Fibroblast of peridontal ligament (primary cell): Measurements from ENCODE around the gene TSPO2.

Source experiments
- DNase-seq: peaks from one replicate; pipeline ENCODE4 v3.0.0-alpha.2; 2010; ENCODE audit errors: extremely low read depth

Gene TSPO2

DNA sequence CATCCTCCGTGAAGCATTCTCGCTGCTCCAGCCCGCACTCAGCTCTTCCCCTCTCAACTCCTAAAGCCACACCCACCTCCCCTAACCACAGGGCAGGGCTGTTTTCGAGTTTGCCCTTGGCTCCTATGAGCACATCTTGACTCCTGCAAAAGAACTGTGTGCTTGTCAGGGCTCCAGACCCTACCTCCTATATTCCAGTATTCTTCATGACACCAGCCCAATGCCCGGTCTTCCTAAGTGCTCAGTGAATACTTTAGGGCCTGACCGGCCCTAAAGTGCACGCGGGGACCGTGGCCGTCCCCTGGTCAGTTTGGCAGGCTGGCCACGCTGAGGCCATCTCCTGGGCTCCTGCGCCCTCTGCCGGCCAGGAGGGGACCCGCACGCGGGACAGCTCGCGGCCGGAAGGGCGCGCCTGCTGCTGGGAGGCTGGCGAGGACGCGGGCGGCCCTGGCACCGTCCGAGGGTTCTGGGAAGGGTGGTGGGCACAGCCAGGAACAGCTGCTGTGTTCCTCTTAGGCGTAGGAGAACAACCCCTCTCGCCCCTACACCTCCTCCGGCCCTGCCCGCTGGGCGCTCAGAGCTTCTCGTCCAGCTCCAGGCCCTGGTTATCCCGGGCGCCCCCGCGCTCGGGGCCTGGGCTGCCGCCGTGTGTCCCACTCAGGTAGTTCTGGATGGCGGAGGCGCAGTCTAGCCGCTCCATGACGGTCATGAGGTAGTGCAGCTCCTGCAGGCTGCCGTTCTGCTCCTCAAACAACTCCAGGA lies 14.3 kb upstream of the TSPO2 start:
- DNase-seq: peak; percentile 69

DNA sequence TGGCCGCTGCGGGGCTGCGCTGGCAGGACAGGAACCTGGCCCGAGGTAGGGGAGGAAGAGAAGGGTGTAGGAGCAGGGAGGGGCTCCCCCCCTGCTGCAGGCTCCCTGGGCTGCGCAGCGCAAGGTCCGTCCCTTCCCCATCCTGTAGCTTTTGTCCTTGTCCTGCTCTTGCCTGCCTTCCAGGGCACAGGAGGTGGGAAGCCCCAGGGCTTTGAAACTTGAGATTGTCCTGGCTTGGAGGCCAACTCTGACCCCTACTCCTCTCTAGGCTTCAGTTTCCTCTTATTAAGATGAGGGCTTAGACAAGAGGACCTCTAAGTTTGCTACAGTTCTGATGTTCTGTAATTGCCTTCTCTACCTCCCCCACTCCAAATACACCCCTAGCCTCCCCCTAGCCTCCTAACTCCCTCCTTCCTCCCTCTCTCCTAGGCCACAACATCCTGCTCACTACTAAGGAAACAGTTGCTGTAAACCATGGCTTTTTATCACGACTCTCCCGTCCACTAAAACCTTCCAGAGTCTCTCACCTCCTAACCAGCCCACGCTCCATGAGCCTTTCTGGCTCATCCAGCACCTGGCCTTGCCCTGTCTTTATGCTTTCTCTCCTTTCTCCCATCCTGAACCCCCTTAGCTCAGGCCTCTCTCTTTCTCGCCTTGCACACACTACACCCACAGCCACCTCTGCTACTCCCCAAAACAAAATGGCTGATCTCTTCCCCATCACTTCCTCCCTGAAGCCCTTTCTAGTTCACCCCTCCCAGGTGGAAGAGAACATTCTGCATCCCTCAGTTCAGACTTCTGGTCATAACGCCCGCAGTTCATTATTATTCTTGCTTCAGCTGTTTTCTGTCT lies 13.5 kb upstream of the TSPO2 start:
- DNase-seq: peak; percentile 6

- DNase-seq: no peak
These were observed 9.4 kb upstream of the TSPO2 start for GRCh38 chr6:41032830-41033229.

DNA sequence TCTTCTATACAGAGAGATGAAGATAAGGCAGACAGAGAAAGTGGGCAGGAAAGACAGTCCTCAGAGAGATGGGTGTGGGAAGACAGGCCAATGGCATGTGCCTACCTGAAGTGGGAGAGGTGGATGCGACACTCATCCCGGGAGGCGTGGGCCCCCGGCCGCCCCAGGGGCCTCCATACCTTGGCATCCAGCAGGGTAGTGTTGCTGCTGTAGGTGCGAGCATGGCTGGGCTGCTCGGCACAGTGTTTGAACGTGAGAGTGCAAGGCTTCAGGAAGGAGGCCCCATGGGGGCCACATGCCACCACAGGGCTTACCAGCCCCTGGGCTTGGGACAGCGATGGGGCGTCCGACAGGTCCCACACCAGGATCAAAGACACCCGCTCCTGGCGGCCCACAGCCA lies 8.5 kb upstream of the TSPO2 start:
- DNase-seq: no peak

DNA sequence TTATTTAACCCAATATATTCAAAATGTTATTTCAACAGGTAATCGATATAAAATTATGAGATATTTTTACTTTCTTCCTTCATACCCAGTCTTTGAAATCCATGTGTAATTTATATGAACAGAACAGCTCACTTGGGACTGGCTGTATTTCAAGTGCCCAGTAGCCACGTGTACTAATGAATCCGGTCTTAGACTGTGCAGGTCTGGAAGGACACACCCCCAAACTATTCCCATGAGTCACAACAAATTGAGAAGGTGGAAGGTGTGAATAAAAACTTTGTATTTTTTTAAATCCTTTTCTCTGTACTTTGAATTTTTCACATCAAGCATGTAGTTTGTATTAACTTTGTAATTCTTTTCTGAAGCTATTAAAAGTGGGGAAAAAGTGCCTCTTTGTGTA lies 6.1 kb upstream of the TSPO2 start:
- DNase-seq: no peak

GRCh38 chr6:41036601-41037000 lies 5.7 kb upstream of the TSPO2 start:
- DNase-seq: no peak

DNA sequence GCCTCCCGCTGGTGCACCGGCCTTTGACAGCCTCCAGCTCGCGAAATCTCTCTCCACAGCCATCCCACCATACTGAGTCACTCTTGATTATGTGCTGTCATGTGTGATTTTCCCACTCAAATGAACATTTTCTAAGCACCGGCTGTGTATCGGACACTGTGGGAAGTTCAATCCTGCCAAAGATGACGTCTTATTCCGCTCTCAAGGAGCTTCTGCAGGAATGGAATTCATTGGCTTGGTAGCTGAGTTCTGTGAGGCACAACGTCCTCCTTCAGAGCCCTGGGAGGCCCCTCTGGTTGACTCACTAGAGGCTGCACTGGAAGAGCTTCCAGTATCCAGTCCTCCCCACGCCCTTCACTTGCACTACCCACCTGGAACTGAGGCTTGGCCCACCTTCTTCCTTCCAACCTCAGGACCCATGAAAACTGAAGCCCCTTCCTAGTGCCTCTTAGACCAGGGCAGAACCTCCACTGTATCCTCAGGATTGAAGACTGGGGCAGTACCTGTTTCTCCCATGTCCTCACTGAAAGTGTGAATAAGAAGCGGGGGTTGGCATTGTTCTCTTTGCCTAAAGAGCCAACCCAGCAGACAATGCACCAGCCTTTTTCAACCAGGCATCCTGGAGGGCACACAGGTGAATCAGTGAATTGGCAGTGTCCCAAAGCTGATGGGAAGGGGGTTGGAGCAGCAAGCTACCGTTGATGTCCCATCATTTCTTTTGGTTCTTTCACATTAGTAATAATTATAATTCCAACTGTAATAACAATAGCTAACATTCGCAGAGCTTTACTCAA lies 5.0 kb upstream of the TSPO2 start:
- DNase-seq: no peak

GRCh38 chr6:41038205-41038604 lies 4.1 kb upstream of the TSPO2 start:
- no peak for DNase-seq

DNA sequence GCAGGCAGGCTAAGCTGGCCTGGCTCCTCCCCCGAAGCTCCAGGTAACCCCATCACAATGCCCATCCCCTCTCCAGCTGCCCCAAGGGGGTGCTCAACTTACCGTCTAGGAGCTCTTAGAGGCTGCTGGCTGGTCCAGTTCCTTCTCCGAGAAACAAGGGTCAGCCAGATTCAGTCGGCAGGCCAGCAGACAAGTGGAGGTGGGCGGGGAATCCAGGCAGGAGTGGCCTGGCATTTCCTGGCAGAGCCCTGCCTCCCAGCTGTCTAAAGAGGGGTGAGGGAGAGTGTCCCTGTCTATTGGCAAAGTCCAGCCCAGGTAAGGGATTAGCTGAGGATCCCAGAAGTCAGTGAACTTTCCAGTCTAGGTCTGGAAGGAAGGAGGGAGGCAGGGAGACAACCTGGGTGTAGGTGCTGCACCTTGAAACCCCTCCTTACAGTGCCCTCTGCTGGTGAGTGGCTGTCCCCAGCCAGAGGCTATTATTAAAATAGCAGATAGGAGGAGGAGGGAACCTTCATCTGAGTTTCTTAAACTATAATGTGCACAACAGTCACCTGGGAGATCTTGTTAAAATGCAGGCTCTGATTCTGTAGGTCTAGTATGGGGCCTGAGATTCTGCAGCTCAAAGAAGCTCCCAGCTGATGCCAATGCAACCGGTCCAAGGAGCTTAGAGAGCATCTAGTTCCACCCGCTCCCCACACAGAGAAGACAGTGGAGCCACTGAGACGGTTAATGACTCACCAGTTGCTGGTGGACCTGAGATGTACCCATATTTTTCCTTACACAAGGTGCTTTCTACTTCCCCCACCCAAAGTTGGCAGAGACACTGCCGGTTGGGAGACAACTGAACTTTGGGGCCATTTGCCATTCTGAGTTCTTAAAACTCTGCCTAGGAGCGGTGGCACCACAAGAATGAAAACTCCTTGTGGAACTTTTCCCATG lies 2.9 kb upstream of the TSPO2 start, which contains the start of gene UNC5CL:
TSS of gene UNC5CL (minus strand) at position 162 of the 939 bp plus-strand sequence. CDS start 4,147 bp downstream, outside the sequence.
- no peak for DNase-seq

DNA sequence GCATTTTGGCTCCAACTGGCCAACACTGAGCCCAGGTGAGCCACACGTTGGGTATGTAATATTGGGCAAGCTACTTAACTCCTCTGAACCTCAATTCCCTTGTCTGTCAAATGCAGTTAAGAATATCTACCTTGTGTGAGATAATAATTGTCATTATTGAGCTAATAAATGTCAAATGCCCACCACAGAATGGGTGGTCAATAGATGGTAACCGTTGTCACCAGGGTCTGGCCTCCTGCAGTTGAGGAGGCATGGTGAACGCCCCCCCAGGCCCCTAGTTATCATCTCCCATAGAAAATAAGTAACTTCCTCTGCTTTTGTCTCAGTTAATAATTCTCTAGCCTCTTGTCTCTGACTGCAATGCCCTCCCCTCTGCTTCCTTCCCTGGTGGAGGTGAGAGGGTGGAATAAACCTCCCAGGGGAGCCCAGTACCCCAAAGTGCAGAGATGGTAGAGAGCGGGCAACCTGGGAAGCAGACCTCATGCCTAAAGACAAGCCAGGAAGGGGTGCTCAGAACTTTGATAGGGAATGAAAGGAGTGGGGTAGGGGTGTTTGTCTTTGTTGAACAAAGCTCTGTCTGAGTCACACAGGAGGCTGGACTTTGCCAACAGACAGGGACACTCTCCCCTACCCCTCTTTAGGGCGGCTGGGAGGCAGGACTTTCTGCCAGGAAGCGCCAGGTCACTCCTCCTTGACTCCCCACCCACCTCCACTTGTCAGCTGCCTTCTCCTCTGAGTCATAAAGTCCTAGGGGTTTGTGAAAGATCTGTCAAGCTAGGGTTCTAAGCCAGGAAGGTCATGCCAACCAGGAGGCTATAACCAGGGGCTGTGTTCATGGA lies 1.9 kb upstream of the TSPO2 start:
- DNase-seq: no peak

GRCh38 chr6:41040940-41041536 lies 1.2 kb upstream of the TSPO2 start:
- no peak for DNase-seq

DNA sequence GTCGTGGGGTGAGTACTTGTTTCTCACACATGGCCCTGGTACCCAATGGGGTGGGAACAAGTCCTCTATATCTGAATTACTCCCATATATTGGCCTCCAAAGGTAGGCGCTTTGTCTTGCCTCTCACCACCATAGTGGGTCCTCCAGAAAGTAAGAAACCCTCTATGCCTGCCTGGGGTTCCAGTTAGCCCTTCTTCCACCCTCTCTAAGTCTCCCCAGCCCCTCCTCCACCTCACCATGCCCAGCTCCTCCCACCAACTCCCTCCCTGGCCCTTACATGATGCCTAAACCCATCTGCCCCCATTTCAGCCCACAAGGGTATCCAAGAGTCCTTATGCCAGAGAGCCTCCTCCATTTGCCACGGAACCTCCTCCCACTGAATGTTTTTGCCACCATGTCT lies 884 bp downstream of the TSPO2 start:
- DNase-seq: no peak

GRCh38 chr6:41045664-41046063 lies 3.4 kb downstream of the TSPO2 start:
- no peak for DNase-seq

- no peak for DNase-seq
These were observed 3.8 kb downstream of the TSPO2 start for GRCh38 chr6:41046084-41046483.

DNA sequence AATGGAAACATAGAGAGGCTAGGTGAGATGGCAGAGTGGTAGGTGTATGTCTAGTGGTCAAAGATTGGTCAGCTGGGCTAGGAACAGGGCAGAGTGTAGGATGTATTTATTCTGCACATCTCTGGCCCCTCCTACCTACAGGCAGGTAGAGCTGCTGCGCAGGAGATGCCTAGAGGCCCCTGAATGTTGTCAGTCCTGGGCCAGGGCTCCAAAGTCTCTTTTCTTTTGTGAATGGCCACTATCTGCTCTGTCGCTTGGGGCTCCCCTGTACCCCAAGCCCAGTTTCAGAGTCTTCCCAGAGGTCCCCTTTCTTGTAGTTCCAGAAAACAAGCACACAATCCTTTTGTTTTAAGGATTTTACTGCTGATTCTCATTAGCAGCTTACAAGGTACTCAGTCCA lies 5.0 kb downstream of the TSPO2 start:
- no peak for DNase-seq

DNA sequence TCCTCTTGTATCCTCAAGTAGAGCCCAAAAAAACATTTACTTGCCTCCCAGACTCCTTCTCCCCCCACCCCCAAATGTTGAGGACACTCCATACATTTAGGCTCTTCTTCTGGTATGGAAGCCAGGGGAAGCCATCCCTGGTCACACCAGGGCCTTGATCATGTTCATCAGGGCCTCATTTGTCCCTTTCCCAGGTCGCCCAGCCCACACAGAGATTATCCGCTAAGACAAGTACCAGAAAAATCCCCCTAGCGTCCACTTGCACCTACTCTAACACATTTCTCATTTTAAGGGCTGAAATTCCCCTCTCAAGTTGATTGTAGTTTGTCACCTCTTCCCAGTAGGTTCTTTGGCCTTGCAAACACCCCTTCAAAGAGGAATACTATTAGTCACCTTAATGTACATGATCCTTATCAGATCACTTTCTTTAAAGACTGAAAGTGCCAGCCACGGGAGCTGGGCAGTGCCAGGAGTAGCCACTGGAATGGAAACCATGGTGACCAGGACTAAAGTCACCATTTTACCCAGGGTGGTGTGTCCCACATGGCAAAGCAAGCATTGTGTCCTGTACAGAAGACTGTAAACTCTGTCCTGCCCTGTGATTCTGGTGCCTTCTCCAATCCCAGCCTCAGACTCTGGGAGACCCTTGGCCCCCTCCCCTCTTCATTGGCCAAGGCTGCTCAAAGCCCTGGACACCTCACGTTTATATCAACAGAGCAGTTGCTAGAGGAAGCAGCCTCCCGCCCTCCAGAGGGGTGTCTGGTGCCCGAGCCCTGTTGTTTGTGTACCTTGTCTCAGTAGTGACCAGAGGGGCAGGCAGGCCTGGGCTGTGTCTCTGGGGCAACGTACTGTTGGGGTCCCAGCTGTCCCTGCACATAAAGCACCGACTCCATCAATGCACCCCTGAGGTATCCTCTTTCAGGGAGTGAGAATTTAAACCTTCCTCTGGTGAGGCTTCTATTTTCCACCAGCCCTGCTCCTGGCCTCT lies 5.8 kb downstream of the TSPO2 start:
- no peak for DNase-seq

- no peak for DNase-seq
These were observed 7.3 kb downstream of the TSPO2 start for GRCh38 chr6:41049521-41049920.

GRCh38 chr6:41049955-41050354 lies 7.7 kb downstream of the TSPO2 start:
- no peak for DNase-seq

DNA sequence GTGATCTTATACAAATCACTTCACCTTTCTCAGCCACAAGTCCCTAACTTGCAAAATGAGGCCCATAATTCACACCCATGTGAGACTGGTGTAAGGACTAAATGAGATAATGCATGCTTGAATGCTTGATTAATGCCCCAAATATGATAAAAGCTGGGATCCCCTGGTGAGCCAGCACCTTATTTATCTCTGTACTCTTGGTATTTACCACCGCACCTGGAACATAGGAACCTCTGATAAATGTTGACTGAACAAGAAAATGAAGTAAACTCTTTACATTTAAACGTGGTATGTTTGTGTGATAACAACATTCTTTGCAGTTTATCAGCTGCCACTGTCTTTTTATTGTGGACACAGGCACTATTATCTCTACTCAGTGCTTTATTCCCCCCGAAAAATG lies 8.3 kb downstream of the TSPO2 start:
- DNase-seq: no peak
